HG02571 (cell line): Measurements from ENCODE around the gene ARHGAP22.

Source experiments
- ATAC-seq: cut with Tn5 transposase; IDR thresholded peaks from one replicate; pipeline ENCODE4 v1.9.1; 2021; ENCODE audit warnings: mild to moderate bottlenecking, moderate library complexity; ENCODE audit not compliant: unreplicated experiment

ARHGAP22 gene

DNA sequence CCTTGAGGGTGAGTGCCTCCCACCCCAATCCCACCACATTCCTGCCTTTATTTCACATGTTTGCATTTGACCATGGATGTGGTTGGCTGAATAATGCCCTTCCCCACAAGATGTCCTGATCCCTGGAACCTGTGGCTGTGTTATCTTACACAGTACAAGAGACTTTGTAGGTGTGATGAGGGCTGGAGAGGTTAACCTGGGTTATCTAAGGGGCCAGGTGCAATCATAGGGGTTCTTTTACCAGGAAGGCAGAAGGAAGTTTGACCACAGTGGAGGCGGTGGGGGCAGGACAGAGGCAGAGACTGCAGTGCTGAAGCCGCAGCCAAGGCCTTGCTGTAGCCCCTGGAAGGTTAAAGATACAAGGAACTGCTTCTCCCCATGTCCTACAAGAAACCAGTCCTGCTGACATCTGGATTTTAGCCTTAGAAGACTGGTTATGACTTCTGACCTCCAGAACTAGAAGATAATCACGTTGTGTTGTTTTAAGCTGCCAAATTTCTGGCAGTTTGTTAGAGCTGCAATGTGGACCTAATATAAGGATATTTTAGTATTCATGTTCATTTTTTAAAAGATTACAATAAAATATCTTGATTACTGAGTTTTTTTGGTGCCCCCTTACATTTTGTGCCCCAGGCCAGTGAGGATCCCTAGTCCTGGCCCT is 136.6 kb downstream of the ARHGAP22 start:
- no peak for ATAC-seq

DNA sequence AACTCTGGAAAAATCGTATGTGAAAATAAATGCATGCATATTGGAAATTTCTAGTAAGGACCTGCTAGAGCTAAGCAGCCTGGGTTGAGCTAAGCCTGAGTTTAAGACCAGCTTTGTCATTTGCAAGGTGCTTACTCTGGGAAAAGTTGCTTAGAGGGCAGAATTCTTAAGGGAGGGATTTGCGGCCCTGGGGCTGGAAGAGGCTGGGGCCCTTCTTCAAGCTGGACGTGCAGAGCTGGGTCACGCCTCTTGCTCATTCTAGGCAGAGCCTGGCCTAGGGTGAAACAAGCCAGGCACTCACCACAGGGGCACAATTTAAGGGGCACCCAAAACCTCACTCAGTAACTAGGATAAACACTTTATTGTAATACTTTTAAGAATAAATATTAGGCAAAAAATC is 137.2 kb downstream of the ARHGAP22 start:
- ATAC-seq, result no peak

DNA sequence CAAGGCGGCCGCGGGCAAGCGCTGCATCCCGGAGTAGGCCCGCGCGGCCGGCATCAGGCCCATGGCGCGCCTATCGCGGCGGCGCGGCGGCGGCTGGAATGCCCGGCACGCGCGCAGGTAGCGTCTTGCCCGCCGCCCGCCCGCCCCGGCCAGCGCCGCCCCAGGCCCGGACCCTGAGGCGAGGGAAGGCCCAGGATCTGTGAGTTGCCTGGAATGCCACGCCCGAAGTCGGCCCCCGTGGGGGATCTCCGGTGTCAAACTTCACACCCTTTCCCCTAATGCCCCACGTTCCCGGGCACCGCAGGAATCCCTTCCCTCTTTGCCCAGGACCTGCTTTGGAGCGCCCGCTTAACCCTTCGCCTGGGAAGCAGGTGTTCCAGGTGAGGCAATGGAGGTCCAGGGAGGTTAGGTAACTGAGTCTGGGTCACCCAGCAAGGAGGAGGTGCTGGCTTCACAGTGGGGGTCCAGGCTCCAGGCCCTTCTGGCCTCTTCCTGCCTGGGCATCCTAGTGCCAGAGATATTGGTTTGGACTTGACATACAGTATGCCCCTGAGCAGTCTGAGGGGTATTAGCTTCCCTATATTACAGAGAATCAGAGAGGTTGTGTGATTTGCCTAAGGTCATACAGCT is 138.1 kb downstream of the ARHGAP22 start:
- ATAC-seq, result no peak

DNA sequence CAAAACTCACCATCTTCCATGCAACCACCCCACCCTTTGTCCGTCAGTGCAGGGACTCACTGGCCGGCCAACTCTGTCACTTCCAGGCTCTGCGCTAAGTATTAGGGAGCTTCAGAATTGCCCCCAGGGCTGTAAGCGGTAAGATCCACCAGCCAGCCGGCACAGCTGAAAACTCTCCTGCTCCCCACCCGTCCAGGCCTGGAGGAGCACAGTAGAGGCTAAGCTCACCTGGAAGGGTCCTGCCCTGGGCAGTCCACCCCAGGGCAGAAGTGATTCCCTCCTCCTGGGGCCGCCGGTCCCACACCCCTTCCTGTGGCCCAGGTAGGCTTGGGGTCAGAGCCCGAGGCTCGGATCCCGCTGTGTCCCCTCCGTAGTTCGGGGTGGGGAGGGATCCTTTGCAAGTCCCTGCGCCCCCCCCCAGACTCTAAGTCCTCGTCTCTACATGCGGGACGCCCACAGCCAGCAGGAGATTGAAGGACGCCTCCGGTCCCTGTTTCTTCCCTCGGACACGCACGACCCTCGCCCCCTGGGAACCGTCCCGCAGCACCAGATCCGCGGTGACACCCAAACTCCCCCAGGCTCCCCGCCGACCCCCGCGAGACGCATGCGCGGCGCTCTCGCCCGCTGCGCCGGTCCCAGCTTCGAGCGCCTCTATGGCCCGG is 138.9 kb downstream of the ARHGAP22 start:
- no peak for ATAC-seq

DNA sequence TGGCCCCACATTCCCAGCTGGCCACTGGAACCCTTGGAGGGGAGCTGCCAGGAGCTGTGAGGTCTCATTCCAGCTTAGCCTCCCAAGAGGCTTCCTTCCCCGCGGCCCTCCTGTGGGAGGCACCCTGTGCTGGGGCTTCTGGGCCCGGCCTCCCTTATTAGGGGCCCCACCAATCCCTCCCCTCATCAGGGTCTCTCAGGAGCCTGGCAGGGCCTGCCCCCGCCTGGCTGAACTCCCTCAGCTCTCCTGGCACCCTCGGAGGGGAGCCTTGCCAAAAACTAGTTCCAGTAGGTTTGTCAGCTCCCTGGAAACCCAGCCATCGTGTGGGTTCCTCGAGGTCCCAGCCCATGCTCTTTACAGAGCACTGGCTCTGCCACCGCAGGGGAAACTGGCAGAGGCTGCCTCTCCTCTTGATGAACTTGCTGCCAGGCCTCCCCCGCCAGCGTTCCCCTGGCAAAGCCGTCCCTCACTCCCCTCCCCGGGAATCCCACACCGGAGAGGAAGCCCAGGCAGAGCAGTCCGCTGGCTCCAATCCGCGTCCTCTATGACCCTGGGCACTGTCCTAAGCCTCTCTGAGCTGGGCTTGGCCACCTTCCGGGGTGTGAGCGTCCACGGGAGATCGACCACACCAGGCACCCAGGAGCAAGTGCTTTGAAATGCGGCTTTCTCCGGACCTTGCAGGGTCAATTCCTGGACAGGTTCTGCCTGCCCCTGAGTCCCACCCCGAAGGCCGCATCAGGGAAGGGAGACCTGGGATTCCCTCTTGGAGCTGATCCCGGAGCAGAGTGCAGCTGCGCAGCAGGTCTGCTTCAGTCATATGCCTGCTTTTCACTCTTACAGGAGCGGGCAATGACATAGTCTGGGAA is 139.8 kb downstream of the ARHGAP22 start:
- no peak for ATAC-seq

DNA sequence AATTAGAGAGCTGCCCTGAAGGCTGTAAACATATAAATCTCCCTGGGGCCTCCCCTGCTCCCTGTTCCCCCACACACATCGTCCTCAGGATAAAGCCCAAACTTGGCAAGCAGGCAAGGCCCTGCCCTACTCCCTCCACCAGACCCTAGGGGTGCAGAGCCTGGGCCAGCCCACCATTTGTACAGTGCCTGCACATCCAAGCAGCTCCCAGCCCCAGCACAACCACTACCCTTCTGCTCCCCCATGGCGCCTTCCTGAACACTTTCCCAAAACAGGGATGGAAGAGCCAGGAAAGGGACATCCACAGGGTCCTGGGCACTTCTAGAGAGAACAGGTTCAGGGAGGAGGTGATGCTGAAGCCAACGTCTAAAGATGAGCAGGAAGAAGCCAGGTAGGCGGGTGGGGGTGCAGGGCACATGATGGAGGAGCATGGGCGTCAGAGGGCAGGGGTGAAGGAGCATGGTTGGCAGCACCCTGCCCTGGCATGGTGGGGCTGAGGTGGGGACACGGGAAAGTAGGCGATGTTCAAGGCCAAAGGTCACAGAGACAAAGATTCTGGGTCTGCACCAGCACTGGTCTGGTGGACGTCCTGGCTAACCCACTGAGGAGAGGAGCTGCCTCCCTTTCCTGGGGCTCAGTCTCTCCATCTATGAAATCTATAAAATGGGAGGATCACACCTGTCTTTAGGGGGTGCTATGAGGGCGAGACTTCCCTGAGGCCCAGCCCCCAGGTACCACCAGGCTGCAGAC is 140.6 kb downstream of the ARHGAP22 start:
- no peak for ATAC-seq

DNA sequence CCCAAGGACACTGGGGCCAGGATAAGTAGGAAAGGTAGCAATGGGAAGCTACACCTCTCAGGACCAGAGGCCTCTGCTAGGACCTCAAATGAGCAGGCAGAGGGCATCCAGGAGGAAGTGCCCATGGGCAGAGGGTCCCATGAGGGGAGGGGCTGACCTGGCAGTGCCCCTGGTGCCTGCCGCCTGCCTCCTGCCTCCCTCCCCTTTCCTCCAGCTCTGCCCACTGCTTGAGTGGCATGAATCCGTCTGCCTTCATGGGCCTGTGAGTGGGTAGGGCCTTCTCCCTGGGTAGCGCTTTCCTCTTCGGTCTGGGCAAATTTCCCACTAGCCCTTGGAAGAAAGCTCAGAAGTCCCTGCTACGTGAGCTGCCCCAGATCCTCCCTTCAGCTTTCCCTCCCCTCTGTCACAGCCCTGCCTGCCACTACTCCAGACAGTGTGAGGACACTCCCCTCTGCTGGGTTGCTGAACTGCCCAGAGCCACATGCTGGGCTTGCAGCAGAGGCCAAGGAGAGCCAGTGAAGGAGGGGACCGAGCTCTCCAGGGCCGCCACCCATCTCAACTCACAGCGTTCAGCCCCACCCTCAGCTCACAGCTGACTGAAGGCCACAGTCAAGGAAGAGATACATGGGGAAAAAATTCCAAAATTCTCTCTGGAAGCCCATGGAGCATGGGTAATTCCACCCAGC is 141.4 kb downstream of the ARHGAP22 start:
- no peak for ATAC-seq

DNA sequence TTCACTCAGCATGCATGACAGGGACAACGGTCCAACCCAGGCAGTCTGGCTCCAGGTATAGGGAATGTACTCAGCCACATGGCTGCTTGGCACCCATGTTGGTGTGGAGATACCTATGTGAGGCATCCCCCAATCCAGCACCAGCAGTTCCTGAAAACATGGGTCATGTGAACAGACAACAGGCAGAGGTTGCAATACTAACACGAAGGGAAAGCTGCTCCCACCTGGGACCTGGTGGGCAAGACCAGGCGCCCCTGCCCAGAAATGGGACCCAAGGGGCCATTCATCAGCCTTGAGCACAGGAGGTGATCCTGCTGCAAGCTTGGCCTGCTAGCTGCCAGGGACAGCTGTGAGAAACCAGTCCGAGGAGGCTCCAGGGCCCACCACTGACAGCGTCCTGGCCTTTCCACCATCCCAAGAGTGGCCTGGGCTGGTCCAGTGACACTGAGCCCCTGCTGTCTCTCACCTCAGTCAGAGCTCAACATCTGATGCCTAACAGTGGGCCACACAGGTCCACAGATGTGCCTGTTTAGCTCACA is 142.3 kb downstream of the ARHGAP22 start:
- ATAC-seq, result no peak

DNA sequence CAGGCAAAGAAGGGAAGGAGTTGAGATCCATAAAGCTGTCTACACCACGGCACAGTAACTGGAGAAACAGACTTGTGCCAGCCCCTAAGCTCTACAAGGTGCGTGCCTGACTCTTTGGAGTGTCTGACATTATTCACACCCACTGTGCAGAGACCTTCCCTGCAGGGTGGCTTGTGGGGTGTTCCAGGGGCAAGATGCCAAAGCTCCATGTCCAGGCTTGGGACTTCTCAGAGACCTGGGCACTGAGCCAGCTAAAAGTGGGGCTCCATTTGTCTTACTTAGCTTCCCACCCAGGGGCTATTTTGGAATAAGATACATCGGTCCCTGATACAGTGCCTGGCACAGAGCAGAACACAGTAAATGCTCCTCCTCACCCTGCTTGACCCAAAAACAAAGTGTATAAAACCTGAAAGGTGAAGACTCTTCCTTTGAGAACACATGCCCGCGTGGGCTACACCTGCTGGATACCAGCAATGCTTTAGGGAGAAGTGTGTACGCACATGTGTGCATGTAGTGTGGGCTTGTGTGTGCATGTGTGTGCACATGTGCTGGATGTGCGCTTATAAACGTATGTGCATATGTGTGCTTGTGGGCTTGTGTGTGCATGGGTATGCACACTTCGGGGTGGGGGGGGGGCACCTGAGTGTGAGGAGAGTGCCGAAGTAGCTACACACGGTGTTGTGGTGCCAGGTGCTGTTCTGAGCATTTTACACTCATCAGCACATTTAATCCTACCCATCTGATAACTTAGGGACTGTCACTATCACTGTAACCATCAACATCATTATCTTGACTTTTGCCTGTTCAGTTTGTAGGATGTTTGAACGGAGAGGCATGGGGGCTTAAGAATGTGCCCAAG is 143.0 kb downstream of the ARHGAP22 start:
- no peak for ATAC-seq

DNA sequence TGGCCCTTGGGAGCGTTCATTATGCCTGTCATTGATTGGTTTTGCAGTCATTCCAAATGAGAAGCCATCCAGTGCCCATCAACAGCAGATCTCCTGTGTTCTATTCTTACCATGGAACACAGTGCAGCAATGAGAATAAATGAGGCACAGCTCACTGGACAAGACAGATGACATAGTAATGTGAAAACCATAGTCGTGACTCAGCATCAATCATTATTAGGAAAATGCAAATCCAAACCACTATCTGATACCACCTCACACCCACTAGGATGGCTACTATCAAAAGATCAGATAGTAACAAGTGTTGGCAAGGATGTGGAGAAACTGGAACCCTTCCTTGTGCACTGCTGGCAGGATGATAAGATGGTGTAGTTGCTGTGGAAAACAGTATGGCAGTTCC is 144.7 kb downstream of the ARHGAP22 start:
- no peak for ATAC-seq

DNA sequence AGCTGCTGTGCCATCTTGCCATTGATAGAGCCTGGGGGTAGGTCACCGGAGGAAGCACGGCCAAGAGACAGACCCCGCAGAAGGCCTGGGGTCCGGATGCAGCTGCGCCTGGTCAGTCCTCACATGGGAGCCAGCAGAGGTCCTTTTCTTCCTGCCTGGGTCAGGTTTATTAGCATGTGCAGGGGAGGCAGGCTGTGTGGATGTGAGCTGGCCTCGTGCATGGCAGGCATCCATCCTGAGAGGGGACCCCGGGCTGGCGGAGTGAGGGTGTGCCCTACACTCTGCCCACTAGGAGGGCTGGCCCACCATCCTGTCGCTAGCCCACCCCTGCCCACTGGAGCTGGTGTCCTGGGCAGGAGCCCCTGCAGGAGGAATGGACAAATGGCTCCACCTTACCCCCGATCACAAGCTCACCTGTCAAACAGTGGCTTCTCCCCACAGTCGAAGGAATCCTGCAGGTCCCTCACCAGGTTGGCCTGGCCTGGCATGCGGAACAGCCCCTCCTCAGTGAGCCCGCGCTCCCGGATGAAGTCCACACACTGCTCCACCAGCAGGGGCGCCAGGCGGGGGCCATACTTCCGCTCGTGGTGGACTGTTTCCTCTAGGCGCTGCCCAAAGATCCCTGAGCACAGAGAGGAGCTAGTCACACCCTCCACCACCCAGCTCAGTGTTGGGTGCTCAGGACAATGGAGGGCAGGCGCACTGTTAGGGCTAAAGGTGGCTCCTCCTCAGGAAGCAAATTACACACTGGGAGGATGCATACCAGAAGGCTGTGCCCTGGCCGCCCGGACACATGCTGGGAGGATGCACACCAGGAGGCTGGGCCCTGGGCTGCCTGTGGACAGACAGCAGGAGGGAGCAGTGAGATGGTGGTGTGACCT is 145.4 kb downstream of the ARHGAP22 start:
- ATAC-seq, result no peak

DNA sequence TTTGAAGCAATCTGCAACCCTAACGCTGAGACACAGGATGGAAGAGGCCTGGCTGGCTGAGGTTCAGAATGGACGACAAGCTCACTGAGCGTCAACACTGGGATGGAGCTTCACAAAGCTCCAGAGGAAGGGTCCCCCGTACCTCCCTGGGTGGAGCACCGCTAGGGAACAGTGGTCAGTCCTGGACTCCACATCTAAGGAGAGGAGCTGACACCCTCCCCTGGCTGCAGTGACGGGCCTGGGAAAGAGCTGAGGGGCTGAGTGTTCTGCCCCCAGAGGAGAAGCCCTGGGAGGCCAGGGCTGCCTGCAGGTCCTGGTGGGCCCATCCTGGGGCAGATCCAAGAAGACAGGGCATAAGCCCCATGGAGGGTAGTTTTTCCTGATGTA is 146.2 kb downstream of the ARHGAP22 start:
- ATAC-seq, result no peak

DNA sequence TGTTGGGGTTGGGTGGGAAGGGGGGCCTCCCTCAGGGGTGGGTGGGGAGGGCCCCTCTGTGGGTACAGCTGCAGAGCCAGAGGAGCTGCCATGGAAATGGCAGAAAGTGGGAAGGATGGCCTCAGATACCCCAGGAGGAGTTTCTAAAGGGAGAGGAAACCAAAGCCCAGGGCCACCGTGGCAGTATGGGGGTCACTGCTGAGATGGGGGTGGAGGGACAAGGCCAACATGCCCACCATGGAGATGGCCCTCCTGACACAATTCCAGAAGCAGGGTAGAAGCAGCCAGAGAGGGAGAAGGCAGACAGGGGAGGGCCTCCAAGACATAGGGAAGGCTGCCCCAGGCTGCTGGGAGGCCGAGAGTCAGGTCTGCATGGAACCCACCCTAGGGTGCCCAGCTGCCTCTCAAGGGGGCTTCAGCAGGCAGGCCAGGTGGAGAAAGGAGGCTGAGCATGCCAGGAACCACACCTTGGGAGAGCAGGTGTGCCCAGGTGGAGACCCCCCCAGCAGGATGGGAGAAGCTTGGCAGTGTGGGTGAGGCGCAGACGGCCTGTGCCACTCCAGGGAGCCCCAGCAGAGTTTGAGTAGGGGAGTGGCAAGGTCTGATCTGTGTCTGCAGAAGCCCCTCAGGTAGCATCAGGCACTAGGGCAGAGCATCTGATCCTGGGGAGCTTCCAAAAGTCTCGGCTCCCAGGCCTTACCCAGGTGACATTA is 146.8 kb downstream of the ARHGAP22 start:
- ATAC-seq, result no peak

DNA sequence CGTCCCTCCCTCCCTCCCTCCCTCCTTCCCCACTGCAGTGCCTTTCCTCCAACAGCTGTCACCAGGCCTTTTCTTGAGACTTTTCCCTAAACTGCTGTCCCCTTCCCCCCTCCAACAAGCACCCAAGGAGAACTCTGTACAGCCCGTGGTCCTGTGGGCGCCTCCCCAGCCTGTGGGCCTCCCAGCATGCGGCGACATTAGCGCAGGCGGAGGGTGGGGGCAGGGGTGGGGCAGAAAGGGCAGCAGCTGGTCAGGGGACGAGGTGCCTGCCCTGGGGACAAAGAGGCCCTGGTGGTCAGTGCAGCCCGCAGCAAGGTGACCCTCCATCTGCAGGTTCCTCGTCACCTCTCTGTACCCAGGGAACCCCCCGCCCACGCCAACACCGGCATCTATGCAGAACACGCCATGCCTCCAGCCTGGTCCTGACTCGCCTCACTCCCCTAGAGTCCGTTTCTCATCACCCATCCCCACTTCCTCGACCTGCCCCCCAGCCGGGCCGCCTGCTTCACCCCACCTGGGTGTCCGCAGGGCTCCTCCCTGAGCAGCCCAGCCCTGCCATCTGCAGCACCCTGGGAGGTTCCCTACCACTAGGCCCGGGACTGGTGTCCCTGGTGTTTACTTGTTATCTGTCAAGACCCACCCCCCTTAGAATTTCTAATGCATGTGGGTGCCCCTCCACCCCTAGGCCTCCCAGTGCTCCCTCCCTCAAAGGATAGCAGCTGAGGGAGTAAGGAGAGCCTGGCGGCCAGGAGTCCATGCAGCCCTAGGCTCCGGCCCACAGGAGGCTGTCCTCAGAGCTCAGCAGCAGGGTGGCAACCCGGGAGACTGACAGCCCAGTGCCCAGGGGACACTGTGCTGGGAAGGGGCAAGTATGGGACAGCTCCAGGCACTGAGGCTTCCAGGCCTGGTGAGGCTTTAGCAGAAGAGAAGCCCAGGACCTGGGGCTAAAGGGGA is 147.8 kb downstream of the ARHGAP22 start:
- no peak for ATAC-seq

DNA sequence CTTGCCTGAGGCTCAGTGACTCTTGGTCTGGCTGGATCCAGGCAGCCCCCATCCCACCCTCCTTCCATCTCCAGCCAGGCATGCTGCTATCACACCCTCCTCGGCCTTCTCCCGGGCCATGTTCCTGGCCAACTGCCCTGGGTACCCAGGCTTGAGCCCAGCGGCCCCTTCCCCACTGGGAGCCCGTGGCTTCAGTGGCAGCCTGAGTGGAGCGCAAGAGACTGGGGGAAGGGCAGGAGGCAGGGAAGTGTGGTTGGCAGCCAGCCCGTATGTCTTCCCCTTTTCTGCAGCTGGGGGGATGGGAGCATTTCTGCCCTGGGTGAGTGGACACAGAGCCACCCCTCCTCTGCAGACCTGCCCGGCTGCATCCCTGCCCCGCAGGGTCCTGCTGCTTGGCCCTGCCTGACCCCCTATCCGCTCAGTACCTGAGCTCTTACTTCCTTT is 148.5 kb downstream of the ARHGAP22 start:
- no peak for ATAC-seq
